Loucy (cell line): Measurements from ENCODE around the gene ASTN2.

Experiments used
- CTCF ChIP-seq: fragments of 200-600 bp; sonication (generic); conservative IDR thresholded peaks from 2 replicates; pipeline ENCODE4 v1.5.1; 2014; ENCODE audit warnings: mild to moderate bottlenecking, antibody characterized with exemption, low read length
- EZH2phosphoT487 ChIP-seq: fragments of 200-600 bp; IDR thresholded peaks from 2 replicates; pipeline ENCODE4 v1.6.1; 2018; ENCODE audit warnings: antibody characterized with exemption, mild to moderate bottlenecking, moderate library complexity, borderline replicate concordance

GRCh38 chr9:117029341-117029740 lies 385.5 kb downstream of the ASTN2 start:
- TF ChIP-seq EZH2phosphoT487 (no peak), CTCF (no peak)
